ENCODE measurements around the gene RALY.

Gene RALY

DNA sequence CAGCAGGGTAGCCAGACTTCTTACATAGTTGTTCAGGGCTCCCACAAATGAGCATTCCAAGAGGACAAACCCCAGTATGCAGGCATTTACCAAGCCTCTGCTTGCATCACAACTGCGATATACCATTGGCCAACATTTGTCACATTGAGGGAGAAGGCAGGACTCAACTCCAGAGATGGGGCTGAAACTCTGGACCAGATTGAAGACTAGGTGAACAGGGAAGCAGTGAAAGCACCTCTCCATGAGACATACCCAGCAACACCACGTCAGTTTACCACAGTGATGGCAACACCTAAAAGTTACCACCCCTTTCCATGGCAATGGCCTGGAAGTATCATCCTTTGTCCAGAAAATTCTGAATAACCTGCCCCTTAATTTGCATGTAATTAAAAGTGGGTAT is 7.9 kb upstream of the RALY start:
- in situ Hi-C loops (cut with MboI; ENCODE audit: low sequenced_read_pairs) = no loop called here

DNA sequence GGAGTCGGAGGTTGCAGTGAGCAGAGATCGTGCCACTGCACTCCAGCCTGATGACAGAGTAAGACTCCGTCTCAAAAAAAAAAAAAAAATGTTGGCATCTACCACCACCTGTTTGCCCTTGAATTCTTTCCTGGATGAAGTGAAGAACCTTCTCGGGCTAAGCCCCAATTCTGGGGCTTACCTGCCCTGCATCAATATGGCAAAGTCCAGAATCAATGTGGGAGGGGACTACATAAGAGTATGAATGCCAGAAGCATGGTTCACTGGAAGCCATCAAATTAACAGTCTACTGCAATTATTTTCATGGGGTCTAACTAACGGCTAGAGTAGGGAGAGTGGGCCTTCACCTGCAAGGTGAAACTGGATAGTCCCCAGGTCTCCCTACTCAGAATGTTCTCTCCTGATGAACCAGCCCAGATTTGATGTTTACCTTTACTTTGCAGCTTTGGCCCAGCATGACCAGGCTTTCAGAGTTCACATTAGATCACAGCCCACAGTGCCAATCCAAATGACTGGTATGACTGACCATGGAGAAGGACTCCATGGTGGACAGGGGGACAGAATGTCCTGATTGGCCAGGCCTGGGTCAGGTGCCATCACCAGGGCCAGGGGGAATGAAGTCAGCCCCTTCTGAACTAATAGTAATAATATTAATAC is 7.0 kb upstream of the RALY start:
- in situ Hi-C loops (cut with MboI; ENCODE audit: low sequenced_read_pairs) = no loop called here

DNA sequence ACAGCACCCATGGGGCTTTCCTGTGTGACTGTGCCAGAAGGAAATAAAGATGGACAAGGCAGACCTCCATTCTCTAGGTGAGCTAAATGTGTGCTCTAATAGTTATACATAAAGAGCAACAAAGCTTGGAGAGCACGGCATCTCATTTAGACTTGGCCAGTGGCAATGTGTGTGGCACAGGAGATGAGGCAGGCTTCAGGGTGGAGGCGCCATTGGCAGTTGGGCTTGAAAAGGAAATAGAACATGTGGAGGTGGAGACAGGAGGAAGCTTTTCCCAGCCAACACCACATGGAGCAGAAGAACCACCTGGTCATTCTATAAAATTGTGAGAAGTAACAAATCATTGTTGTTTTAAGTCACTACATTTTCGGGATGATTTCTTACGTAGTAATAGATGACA is 3.6 kb upstream of the RALY start:
- in situ Hi-C loops (cut with MboI; ENCODE audit: low sequenced_read_pairs) = no loop called here

DNA sequence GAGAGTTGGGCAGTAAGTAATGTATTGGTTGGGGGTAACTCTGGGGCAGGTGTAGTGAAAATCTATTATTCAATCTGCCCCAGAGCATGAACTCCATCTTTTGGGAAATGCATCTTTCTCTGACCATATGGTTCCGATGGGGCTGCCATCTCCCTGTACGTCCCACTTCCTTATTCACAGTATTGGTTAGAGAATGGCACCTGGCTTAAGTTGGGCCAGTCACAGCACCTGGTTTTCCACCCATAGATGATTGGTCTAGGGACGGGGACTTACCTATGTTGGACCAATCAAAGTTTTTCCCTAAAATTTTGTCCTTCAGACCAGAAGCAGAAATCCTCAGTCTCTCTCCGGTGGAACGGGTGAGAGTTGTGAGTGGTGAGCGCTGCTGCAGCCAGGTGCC is 2.2 kb upstream of the RALY start:
- in situ Hi-C loops (cut with MboI; ENCODE audit: low sequenced_read_pairs) = no loop called here

DNA sequence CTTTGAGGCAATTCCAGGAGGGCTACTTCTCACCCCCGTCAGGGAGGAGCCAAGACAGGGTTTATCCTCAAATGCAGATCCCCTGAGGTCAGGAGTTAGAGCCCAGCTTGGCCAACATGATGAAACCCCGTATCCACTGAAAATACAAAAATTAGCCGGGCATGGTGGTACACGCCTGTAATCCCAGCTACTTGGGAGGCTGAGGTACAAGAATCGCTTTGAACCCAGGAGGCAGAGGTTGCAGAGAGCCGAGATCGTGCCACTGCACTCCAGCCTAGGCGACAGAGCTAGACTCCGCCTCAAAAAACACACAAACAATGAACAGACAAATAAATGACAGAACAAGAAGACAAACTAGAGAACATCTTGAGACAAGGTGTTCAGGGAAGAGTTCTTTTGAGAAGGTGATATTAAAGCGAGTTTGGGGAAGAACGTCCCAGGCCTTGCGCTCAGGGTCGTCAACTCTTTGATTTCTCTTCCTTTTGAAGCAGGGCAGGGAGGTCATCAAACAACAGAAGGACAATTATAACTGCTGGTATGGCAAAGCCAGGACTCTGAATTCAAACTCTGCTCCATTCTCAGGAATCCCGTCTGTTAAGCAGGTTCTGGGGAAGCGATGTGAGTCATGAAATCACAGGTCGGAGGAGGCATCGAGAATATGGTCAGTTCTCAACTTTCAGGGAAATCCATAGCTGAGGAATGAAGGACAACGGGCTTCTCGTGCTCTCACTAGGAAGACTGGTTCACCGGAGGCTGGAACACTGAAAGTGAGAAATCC is 1.4 kb upstream of the RALY start:
- in situ Hi-C loops (cut with MboI; ENCODE audit: low sequenced_read_pairs) = no loop called here

DNA sequence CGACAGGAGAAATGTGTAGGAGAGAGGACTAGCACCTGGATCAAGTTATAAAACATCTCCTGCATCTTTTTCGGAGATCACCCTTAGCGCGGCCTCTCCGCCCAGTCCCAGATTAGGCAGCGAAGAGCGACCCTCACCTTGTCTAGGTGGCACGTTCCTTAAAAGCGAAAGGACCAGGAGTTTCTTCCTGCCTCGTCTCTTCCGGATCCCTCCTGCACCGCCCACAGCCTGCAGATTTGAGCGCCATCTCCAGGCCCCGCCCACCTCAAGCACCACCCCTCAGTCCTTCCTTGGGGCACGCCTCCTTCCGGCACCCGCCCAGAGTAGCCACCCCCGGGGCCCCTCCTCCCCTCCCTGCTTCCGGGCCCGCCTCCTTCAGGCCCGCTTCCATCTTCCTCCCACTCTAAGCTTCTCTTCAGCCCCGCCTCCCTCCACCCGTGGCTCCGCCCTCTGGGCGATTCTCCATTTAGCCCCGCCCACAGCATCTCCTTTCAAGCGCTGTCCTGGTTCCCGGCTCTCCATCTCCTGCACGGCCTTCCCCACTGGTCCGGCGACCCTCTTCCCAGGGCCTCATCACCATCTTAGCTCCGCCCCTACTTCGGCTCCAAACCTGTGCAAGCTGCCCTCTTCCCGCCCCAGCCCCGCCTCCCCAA is 662 bp upstream of the RALY start:
- in situ Hi-C loops (cut with MboI; ENCODE audit: low sequenced_read_pairs) = no loop called here

DNA sequence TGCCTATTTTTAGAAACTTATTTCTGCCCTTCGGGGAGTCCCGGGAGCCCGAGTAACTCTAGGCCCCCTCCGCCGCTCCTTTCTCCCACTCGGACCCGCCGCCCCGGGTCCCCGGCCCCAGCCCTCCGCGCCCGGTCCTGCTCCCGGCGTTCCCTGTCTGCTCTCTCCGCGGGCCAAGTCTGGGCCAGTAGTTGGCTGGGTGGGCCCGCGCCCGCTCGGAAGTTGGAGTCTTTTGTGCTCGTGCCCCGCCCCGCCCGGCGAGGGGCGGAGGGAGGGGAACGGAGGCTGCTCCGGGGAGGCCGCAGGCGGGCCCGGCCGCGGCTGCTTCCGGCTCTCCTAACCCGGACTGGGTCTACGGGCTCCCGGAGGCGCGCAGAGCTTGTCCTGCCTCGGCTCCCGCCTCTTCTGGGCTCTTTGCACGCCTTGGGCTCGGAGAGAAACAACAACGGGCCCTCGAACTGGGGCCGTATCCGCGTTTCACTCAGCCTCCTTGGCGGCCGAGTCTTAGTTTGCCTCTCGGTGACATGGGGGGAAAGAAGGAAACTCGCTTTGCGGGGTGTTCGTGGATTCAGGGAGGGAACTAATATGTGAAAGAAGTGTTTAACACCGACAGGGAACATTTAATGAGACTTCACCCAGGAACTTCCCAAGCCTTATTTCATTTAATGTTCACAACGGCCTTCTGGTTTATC is 657 bp downstream of the RALY start:
- in situ Hi-C loops (cut with MboI; ENCODE audit: low sequenced_read_pairs) = no loop called here

DNA sequence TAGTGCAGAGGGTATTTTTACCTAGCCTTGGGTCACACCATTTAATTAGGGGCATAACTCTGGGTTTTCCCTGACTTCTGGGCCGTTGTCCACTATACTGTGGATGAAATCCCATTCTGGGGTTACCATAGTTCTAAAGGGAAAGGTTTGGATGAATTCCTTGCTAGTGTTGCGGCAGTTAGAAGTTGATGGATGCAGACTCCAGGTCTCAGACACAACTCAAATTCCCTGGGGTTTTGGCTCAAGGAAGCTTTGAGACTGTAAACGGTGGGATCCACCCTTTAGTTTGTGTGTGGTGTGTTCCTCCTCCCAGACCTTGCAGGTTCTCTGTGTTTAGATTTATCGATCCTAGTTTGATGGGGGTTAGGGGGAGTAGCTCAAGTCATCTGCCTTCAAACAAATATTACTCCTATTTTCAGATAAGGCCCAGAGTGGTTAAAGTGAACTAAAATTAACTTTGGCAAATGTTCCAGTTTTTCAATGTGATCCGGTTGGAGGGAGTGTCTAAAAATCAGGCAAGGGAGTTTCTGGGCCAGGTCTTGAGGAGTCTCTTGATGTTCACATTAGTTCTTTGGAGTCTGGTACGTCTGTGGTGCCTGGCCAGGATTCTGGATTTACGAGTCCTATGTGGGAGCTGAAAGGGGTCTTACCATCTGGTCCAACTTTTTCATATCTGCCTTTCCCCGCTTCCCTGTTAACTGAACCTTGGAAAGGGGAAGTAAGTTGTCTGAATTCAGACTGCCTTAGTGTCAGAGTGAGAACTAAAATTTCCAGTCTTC is 1.5 kb downstream of the RALY start:
- in situ Hi-C loops (cut with MboI; ENCODE audit: low sequenced_read_pairs) = no loop called here

DNA sequence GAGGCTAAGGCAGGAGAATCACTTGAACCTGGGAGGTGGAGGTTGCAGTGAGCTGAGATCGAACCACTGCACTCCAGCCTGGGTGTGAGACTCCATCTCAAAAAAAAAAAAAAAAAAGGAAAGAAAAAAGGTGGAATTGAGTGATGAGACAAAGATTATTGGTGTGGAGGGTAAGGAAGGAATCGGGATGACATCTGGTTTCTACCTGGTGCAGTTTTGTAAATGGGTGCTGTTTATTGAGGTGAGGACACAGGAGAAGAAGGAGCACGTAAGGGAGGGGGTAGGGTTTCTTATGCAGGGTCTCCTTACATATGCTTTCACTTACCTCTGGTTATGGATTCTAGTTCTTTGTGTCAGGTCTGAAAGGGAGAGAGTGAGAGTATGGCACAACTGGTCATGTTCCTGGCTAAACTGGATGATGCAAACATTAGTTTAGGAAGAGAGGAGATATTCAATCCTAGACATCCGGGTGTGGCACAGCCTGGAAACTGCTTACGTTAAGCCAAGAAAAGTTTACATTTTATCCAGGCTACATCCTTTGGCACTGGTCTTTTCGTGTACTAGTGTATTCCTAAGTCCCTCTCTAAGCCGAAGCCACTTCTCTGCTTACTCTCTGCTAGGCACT is 5.4 kb downstream of the RALY start:
- in situ Hi-C loops (cut with MboI; ENCODE audit: low sequenced_read_pairs) = no loop called here

DNA sequence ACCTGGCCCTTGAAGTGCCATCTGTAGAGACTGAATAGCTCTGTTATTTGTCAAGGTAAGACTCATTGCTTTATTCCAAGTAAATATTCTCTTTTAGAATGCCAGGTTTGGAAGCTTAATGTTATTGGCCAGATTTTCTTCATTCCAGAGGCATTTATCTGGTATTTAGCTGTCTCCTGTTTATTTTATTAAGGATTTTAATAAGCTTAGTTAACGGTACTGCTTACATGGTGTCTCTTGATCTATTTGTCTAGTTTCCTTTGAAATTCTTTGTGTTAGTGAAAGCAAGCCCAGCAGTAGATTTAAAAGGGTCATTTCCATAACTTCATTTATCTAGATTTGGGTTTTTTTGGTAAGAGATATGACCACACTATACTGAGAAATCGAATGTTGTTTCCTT is 7.7 kb downstream of the RALY start:
- in situ Hi-C loops (cut with MboI; ENCODE audit: low sequenced_read_pairs) = no loop called here

DNA sequence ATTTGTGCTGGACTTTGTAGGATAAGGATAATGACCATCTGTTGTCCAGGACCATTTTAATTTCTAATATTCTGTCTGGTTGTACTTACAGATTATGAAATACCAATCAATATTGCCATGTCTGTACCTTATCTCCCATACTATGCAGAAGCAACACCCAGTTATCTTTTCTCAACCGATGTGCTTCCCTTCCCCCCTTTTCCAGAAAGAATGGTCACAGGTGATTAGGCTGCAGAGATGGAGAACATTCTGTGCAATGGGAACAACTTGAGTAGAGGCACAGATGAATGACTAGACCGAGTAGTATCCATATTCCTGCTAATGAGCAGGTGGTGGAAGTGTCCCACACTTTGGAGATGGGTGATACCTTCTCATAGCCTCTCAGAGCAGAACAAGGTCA is 10.5 kb downstream of the RALY start:
- in situ Hi-C loops (cut with MboI; ENCODE audit: low sequenced_read_pairs) = no loop called here

DNA sequence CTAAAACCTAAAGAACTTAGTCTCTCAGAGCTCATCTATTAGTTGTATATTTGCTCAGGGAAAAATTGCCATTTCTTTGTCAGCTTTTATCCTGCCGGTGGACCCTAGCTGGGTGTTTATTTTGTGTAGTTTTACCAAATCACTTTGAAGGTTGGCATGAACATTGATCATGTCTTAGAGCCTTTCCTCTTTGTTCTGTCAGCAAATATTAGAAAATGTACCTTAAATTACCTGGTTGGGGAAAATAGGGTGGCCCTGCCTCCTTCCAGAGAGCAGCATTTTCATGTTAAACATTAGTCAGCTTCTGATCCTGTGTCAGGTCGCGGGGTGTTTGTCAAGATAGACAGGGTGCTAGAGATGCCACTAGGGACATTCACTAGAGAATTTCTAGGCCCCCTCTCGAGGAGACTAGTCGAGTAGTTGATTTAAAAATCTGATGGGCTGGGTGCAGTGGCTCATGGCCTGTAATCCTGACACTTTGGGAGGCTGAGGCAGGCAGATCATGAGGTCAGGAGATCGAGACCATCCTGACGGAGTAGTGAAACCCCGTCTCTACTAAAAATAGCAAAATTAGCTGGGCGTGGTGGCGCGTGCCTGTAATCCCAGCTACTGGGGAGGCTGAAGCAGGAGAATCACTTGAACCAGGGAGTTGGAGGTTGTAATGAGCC is 11.2 kb downstream of the RALY start:
- in situ Hi-C loops (cut with MboI; ENCODE audit: low sequenced_read_pairs) = no loop called here

DNA sequence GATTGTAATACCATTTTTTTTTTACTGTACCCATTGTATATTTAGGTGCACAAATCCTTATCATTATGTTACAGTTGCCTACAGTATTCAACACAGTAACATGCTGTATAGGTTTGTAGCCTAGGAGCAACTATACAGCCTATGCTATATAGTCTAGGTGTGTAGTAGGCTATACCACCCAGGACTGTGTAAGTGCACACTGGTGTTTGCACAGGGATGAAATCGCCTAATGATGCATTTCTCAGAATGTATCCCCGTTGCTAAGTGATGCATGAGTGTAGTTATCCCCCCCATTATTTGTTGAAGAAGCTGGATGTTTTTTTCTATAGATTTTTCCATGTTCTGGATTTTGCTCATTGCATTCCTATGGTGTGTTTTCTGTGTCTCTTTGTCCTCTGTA is 12.9 kb downstream of the RALY start:
- in situ Hi-C loops (cut with MboI; ENCODE audit: low sequenced_read_pairs) = no loop called here

DNA sequence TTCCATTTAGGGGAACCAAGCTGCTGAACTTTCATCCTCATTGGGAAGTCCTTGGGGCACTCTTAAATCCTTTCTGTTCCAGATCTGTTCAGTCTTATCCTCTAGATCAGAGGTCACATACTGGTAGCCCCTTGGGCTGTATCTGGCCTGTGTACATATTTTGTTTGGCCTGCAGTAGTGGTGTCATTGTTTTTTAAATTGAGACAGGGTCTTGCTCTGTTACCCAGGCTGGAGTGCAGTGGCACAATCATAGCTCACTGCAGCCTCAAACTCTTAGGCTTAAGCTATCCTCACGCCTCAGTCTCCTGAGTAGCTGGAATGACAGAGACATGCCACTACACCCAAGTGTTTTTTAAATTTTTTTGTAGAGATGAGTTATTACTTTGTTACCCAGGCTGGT is 14.8 kb downstream of the RALY start:
- in situ Hi-C loops (cut with MboI; ENCODE audit: low sequenced_read_pairs) = no loop called here

DNA sequence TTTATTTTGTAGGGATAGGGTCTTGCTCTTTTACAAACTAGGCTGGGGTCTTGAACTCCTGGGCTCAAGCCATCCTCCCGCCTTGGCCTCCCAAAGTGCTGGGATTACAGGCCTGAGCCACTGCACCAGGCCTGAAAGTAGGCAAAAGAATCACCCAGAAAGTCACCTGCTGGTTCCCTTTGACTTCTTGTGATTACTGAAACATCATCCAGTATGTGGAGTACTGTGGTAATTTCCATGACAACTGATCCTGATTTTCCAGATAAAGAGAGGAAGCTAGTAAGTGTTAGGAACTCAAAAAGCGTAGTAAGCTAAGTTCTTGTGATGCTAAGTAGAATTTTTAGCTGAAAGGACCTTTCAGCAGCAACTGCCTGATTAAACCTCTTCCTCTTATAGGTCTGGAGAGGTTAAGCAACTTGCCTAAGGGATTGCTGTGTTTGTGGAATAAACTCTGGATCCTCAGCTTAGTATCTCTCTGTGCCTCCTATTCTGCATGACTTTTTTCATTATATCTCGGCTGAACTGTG is 16.8 kb downstream of the RALY start:
- in situ Hi-C loops (cut with MboI; ENCODE audit: low sequenced_read_pairs) = no loop called here

DNA sequence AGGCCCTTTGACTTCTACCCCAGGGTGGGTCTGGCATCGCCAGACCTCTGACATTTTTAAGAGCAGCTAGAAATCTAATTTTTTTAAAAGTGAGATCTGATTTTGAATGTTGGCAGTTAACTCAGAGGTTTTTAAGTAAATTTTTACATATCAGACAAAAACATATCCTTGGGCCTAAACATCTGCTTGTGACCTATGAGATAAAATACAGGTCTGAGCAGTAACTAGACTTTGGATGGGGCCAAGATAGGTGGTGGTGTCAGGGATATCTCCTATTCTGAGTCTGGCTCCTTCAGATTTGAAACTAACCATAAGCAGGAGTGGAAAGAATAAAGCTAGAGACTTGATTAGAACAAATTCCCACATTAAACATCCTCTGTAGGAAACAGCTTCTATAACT is 17.6 kb downstream of the RALY start:
- in situ Hi-C loops (cut with MboI; ENCODE audit: low sequenced_read_pairs) = no loop called here

DNA sequence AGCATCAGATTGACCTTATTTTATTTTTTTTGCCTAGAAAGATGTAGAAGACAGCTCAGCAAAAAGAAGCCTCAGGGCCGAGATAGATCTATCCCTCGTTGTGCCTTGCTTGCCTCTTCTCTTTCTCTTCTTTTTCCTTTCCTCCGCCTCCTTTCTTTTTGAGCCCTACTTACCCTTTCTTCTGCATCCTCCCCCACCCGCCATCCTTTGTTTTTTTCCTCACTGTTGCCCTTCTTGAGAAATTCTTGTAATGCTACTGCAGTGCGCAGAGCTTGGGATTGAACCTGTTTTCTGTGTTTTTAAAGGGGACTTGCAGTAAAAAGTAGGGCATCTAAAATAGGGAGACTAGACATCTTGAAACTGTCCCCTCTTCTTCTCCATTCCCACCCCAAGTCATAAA is 18.6 kb downstream of the RALY start:
- in situ Hi-C loops (cut with MboI; ENCODE audit: low sequenced_read_pairs) = no loop called here

DNA sequence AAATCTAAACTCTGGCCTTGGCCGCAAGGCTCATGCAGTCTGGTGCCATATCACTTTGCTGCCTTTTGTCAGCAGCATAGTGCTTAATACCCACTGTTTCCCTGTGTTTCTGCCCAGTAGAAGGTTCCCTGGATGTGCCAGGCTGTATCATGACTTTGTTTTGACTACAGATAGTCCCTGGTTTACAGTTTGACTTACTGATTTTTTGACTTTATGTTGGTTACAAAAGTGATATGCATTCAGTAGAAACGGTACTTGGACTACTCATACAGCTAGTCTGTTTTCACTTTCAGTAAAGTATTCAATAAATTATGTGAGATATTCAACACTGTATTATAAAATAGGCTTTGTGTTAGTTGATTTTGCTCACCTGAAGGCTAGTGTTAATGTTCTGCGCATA is 19.0 kb downstream of the RALY start:
- in situ Hi-C loops (cut with MboI; ENCODE audit: low sequenced_read_pairs) = no loop called here

DNA sequence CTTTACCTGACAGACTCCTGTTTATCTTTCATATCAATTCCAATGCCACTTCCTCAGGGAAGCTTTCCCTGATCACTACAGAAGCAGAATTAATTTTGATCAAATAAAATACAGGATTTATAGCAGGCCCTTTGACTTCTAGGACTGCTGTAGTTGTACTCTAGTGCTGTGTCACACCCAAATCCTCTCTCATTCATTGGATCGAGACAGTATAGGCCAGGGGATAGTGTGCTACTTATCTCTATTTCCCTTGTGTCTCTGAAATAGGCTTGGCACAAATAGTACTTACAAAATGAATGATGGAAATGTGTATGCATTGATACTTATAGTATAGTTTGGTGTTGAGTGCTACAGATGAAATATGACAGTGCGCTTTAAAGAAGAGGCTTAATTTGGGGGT is 19.8 kb downstream of the RALY start:
- in situ Hi-C loops (cut with MboI; ENCODE audit: low sequenced_read_pairs) = no loop called here

DNA sequence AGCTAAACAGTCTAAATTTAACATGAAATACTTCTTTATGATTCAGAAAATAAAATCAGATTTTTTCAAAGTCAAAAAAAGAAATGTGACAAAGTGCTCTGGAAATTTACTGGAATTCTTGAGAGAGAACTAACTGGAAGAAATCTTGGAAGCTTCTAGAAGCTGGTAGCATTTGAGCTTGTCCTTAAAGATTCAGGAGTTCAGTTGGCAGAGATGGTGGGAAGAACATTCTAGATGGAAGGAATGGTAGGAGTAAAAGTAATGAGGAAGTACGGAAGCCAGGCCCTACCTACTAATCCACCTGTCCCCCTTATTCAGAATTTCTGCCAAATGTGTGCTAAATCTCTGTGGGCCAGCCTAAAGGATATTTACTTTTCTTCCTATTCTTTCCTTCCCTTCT is 21.2 kb downstream of the RALY start:
- in situ Hi-C loops (cut with MboI; ENCODE audit: low sequenced_read_pairs) = no loop called here
